ENCODE measurements around the gene TSPEAR.

DNA sequence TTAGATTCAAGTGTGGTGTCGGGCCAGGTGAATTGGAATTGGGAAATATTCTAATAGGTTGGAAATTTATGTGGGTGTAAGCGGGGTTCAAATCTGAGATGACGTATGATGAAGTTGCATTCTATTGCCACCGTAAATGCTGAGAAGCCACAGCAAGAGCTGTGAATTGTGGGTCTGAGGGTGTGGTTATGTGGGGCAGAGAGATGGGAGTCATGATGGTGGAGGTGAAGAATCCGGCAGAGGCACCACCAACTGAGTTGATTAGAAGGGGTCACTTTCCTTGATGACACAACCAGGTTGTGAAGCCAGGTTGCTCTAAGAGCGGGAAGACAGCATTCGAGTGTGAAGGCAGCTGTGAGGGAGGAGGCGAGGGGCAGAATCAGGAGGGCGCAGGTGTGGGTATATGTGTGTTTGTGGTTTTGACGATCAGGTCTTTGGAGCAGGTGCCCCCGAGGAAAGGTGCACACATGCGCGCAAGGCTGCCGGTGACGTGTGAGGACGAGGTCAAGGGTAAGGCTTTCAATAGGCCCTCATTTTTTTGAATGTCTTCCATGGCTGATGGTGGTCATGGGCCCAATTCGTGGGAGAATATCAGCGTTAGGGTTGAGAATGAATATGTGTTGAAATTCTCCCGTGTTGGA, 237.3 kb downstream of the TSPEAR start:
- TF ChIP-seq ZNF772 (CRISPR knock-in tag; IDR thresholded peaks at IDR 0.05) (no peak), SALL2 (CRISPR knock-in tag; IDR thresholded peaks at IDR 0.05) (no peak), SUZ12 (IDR thresholded peaks at IDR 0.05; ENCODE audit: low read depth, low read length) (no peak), ZBED4 (CRISPR knock-in tag; IDR thresholded peaks at IDR 0.05; ENCODE audit: borderline replicate concordance) (no peak), SP140L (CRISPR knock-in tag; IDR thresholded peaks at IDR 0.05; ENCODE audit: borderline replicate concordance) (no peak)
- TF ChIP-seq, protein P1, sequence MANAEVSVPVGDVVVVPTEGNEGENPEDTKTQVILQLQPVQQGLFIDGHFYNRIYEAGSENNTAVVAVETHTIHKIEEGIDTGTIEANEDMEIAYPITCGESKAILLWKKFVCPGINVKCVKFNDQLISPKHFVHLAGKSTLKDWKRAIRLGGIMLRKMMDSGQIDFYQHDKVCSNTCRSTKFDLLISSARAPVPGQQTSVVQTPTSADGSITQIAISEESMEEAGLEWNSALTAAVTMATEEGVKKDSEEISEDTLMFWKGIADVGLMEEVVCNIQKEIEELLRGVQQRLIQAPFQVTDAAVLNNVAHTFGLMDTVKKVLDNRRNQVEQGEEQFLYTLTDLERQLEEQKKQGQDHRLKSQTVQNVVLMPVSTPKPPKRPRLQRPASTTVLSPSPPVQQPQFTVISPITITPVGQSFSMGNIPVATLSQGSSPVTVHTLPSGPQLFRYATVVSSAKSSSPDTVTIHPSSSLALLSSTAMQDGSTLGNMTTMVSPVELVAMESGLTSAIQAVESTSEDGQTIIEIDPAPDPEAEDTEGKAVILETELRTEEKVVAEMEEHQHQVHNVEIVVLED (CRISPR knock-in tag; IDR thresholded peaks at IDR 0.05; ENCODE audit: borderline replicate concordance) = no peak
- TF ChIP-seq, protein P2, sequence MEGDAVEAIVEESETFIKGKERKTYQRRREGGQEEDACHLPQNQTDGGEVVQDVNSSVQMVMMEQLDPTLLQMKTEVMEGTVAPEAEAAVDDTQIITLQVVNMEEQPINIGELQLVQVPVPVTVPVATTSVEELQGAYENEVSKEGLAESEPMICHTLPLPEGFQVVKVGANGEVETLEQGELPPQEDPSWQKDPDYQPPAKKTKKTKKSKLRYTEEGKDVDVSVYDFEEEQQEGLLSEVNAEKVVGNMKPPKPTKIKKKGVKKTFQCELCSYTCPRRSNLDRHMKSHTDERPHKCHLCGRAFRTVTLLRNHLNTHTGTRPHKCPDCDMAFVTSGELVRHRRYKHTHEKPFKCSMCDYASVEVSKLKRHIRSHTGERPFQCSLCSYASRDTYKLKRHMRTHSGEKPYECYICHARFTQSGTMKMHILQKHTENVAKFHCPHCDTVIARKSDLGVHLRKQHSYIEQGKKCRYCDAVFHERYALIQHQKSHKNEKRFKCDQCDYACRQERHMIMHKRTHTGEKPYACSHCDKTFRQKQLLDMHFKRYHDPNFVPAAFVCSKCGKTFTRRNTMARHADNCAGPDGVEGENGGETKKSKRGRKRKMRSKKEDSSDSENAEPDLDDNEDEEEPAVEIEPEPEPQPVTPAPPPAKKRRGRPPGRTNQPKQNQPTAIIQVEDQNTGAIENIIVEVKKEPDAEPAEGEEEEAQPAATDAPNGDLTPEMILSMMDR (CRISPR knock-in tag; IDR thresholded peaks at IDR 0.05) = no peak
